HepG2 (cell line): ENCODE results near the gene CCT7. TPM values are rescaled to one million over a fixed set of nuclear protein-coding genes. Genes with fewer than 3 reads are reported as not detected.

Source experiments
- BRD4 ChIP-seq: sonication (generic); formaldehyde crosslinking; IDR thresholded peaks from 2 replicates; pipeline ENCODE4 v1.4.0; 2020; ENCODE audit warnings: missing genetic modification reagents
- ETV6 ChIP-seq: sonication (generic); formaldehyde crosslinking; conservative IDR thresholded peaks from 2 replicates; pipeline ENCODE4 v1.4.0; 2020; ENCODE audit warnings: missing genetic modification reagents
- HMGA1 ChIP-seq: sonication (generic); formaldehyde crosslinking; conservative IDR thresholded peaks from 2 replicates; pipeline ENCODE4 v1.4.0; 2020; ENCODE audit warnings: missing genetic modification reagents
- HMGXB4 ChIP-seq, 2 experiments: sonication (generic) in 1 of 2; formaldehyde crosslinking in 1 of 2; IDR thresholded peaks; 2 replicates each; pipeline versions ENCODE4 v1.4.0 to v1.6.1; 2018 to 2020; ENCODE audit warnings: missing genetic modification reagents in 2 of 2, borderline replicate concordance in 1 of 2, low read depth in 1 of 2, mild to moderate bottlenecking in 1 of 2, missing biosample characterization in 1 of 2
- HNRNPUL1 ChIP-seq: fragments of 200-400 bp; formaldehyde crosslinking; IDR thresholded peaks from 2 replicates; pipeline ENCODE4 v1.6.1; 2017; ENCODE audit warnings: low read depth, mild to moderate bottlenecking, low read length, moderate library complexity
- KLF12 ChIP-seq: sonication (generic); formaldehyde crosslinking; IDR thresholded peaks from 2 replicates; pipeline ENCODE4 v1.4.0; 2020; ENCODE audit warnings: missing genetic modification reagents, borderline replicate concordance
- MXI1 ChIP-seq: IDR thresholded peaks from 3 replicates; pipeline ENCODE4 v1.6.1; 2012; ENCODE audit warnings: low read depth, low read length, inconsistent platforms, borderline replicate concordance
- NR3C1 ChIP-seq: sonication (generic); formaldehyde crosslinking; IDR thresholded peaks from 2 replicates; pipeline ENCODE4 v1.4.0; 2020; ENCODE audit warnings: missing genetic modification reagents
- RELA ChIP-seq: sonication (generic); formaldehyde crosslinking; IDR thresholded peaks from 2 replicates; pipeline ENCODE4 v1.4.0; 2020; ENCODE audit warnings: missing genetic modification reagents
- YY1 ChIP-seq: IDR thresholded peaks from 2 replicates; pipeline ENCODE4 v1.6.1; 2011; ENCODE audit warnings: low read length, low read depth, moderate library complexity, mild to moderate bottlenecking; ENCODE audit not compliant: insufficient read depth, insufficient replicate concordance
- ZBTB38 ChIP-seq: sonication (generic); formaldehyde crosslinking; IDR thresholded peaks from 2 replicates; pipeline ENCODE4 v1.5.1; 2020; ENCODE audit warnings: mild to moderate bottlenecking, missing genetic modification reagents
- ZNF101 ChIP-seq: sonication (generic); formaldehyde crosslinking; IDR thresholded peaks from 2 replicates; pipeline ENCODE4 v1.4.0; 2020; ENCODE audit warnings: mild to moderate bottlenecking, low read depth, missing genetic modification reagents, borderline replicate concordance
- ZNF160 ChIP-seq: sonication (generic); formaldehyde crosslinking; IDR thresholded peaks from 2 replicates; pipeline ENCODE4 v1.8.0; 2022; ENCODE audit warnings: mild to moderate bottlenecking, inconsistent platforms, missing genetic modification reagents
- ZNF232 ChIP-seq: sonication (generic); formaldehyde crosslinking; IDR thresholded peaks from 2 replicates; pipeline ENCODE4 v1.4.0; 2020; ENCODE audit warnings: missing genetic modification reagents, borderline replicate concordance
- ZNF296 ChIP-seq: sonication (generic); formaldehyde crosslinking; conservative IDR thresholded peaks from 2 replicates; pipeline ENCODE4 v1.5.0; 2020; ENCODE audit warnings: mild to moderate bottlenecking, missing genetic modification reagents
- ZNF44 ChIP-seq: sonication (generic); formaldehyde crosslinking; IDR thresholded peaks from 2 replicates; pipeline ENCODE4 v1.5.1; 2020; ENCODE audit warnings: mild to moderate bottlenecking, missing genetic modification reagents
- ZNF564 ChIP-seq: sonication (generic); formaldehyde crosslinking; IDR thresholded peaks from 2 replicates; pipeline ENCODE4 v1.8.1; 2023; ENCODE audit warnings: mild to moderate bottlenecking, missing genetic modification reagents
- ZNF737 ChIP-seq: sonication (generic); formaldehyde crosslinking; IDR thresholded peaks from 2 replicates; pipeline ENCODE4 v1.5.0; 2020; ENCODE audit warnings: missing genetic modification reagents, mild to moderate bottlenecking, borderline replicate concordance
- polyA plus RNA-seq, 8 experiments: library from polyadenylated mRNA; depleted of rRNA in 3 of 8; stranded (reverse) in 7 of 8; unstranded in 1 of 8; fragments of >200 nt; fragmentation: Illumina TruSeq in 4 of 8; extraction: Trizol in 4 of 8; gene quantifications; 2 replicates each; pipeline versions ENCODE4 v1.2.1 to v1.2.3, GENCODE V29; 2011 to 2016; ENCODE audit warnings: low read depth in 4 of 8, missing spikeins in 1 of 8, mixed read lengths in 1 of 8; ENCODE audit not compliant: insufficient read depth in 1 of 8
- total RNA-seq, 5 experiments: library from RNA; depleted of rRNA; stranded (reverse); fragments of >200 nt; fragmentation: Illumina TruSeq; extraction: Trizol; gene quantifications; 2 replicates each; pipeline ENCODE4 v1.2.3, GENCODE V29; 2016; ENCODE audit warnings: low read depth in 1 of 5
- TF ChIP-seq, protein P1 (sequence below): sonication (generic); formaldehyde crosslinking; IDR thresholded peaks from 2 replicates; pipeline ENCODE4 v1.8.1; 2023; ENCODE audit warnings: missing genetic modification reagents, inconsistent platforms, borderline replicate concordance
- TF ChIP-seq, protein P2 (sequence below): sonication (generic); formaldehyde crosslinking; IDR thresholded peaks from 2 replicates; pipeline ENCODE4 v1.4.0; 2020; ENCODE audit warnings: missing genetic modification reagents
- TF ChIP-seq, protein P3 (sequence below): sonication (generic); formaldehyde crosslinking; IDR thresholded peaks from 2 replicates; pipeline ENCODE4 v1.5.0; 2020; ENCODE audit warnings: mild to moderate bottlenecking, missing genetic modification reagents, moderate library complexity

CCT7 gene
- total and polyA plus RNA-seq, 2 of the 13 experiments (the other 11 are each of a cell fraction or from before 2014, with no cell fraction given): 347 to 517 TPM

- TF ChIP-seq YY1 (peak; percentile 38), ZNF296 (CRISPR knock-in tag) (peak; percentile 87), NR3C1 (CRISPR knock-in tag) (no peak), HMGA1 (no peak), BRD4 (peak; percentile 82), ZNF160 (CRISPR knock-in tag) (peak; percentile 59; the same call in 1 of the 2 replicates), ZBTB38 (CRISPR knock-in tag) (no peak; the same call in 1 of the 2 replicates), ETV6 (CRISPR knock-in tag) (no peak; the same call in none of the 2 replicates), ZNF737 (CRISPR knock-in tag) (no peak; the same call in 1 of the 2 replicates), HMGXB4 (CRISPR knock-in tag; IDR thresholded peaks at IDR 0.05; ENCODE audit: borderline replicate concordance in 1 of 2, low read depth in 1 of 2) (peak in 1 of 2 experiments; percentile 56; a peak in 2 of 4 replicates), RELA (no peak), ZNF101 (peak; percentile 63; the same call in 1 of the 2 replicates), KLF12 (peak; percentile 61; the same call in 1 of the 2 replicates), HNRNPUL1 (no peak), ZNF232 (CRISPR knock-in tag) (peak; percentile 33; the same call in 1 of the 2 replicates), ZNF564 (CRISPR knock-in tag) (no peak; the same call in none of the 2 replicates), ZNF44 (CRISPR knock-in tag) (no peak), MXI1 (peak; percentile 99)
- TF ChIP-seq, protein P1, sequence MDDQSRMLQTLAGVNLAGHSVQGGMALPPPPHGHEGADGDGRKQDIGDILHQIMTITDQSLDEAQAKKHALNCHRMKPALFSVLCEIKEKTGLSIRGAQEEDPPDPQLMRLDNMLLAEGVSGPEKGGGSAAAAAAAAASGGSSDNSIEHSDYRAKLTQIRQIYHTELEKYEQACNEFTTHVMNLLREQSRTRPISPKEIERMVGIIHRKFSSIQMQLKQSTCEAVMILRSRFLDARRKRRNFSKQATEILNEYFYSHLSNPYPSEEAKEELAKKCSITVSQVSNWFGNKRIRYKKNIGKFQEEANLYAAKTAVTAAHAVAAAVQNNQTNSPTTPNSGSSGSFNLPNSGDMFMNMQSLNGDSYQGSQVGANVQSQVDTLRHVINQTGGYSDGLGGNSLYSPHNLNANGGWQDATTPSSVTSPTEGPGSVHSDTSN: no peak
- TF ChIP-seq, protein P2, sequence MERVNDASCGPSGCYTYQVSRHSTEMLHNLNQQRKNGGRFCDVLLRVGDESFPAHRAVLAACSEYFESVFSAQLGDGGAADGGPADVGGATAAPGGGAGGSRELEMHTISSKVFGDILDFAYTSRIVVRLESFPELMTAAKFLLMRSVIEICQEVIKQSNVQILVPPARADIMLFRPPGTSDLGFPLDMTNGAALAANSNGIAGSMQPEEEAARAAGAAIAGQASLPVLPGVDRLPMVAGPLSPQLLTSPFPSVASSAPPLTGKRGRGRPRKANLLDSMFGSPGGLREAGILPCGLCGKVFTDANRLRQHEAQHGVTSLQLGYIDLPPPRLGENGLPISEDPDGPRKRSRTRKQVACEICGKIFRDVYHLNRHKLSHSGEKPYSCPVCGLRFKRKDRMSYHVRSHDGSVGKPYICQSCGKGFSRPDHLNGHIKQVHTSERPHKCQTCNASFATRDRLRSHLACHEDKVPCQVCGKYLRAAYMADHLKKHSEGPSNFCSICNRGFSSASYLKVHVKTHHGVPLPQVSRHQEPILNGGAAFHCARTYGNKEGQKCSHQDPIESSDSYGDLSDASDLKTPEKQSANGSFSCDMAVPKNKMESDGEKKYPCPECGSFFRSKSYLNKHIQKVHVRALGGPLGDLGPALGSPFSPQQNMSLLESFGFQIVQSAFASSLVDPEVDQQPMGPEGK (CRISPR knock-in tag): peak; percentile 55
- TF ChIP-seq, protein P3, sequence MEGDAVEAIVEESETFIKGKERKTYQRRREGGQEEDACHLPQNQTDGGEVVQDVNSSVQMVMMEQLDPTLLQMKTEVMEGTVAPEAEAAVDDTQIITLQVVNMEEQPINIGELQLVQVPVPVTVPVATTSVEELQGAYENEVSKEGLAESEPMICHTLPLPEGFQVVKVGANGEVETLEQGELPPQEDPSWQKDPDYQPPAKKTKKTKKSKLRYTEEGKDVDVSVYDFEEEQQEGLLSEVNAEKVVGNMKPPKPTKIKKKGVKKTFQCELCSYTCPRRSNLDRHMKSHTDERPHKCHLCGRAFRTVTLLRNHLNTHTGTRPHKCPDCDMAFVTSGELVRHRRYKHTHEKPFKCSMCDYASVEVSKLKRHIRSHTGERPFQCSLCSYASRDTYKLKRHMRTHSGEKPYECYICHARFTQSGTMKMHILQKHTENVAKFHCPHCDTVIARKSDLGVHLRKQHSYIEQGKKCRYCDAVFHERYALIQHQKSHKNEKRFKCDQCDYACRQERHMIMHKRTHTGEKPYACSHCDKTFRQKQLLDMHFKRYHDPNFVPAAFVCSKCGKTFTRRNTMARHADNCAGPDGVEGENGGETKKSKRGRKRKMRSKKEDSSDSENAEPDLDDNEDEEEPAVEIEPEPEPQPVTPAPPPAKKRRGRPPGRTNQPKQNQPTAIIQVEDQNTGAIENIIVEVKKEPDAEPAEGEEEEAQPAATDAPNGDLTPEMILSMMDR (CRISPR knock-in tag): peak; percentile 27; the same call in 1 of the 2 replicates
Observed at GRCh38 chr2:73233154-73233931, 765 bp upstream of the CCT7 start, which contains the start of gene PRADC1 (continued).
